ENCODE measurements around the gene FRMD1.

The FRMD1 gene

DNA sequence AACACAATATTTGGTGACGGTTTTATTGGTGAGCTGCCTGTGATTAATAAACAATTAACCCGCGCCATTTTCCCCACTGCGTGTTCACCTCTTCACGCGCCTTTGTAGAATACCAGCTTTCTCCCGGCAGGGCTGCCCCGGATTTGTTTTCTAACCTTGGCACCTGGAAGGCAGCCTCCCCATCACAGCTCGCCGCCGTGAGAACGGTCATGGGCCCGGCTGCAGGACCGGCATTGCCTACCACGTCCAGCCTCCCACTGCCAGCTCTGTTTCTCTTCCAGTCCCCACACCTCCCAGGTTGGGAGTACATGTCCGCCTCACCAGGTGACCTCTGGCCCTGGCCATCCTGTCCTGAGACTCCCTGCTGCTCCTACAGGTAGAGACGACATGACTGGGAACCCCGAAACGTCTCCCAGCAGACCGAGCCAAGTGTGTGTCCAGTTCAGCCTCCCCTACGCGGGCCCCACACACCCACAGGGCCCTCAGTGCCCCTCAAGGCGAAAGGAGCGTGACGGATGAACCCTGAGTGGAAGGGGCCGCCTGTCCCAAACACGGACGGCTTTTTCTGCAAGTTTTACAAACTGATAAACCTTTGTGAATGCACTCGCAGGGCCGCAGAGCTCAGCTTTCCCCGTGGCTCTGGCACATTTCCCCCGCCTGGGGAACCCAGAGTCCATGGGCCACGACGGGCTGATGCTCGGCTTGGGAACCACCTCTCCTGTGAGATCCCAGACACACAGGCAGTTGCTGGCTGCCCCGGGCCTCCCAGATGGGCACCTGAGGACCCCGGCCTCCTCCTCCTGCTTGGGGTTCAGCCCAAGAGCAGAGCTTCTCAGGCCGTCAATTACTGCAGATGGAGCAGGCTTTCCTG lies 25.7 kb downstream of the FRMD1 start:
- no peak for DNase-seq

DNA sequence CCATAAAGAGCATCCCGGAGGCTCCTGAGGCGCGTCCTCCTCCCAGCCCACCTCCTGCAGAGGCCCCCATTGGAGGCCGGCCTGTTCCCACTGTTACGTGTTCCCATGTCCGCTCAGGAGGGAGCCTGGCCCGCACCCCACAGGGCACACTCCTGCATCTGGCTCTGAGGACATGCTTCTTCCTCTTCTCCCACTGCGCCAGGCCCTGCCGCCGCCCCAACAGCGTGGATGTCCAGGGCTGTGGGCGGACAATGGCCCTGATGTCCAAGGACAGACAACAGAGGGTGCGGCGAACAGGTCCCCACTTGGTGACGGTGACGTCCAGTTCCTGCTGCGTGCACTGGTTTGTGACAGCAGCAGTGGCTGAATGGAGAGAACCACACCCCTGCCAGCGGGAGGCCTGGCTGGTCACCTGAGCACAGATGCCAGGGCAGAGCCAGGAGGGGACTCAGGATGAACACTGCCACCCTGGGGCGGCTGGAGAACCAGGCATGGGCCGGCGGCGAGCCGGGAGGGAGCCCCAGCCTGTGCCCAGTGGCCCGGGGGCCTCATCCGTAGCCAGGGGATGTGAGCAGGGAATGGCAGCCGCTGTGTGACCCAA lies 26.6 kb downstream of the FRMD1 start:
- no peak for DNase-seq

DNA sequence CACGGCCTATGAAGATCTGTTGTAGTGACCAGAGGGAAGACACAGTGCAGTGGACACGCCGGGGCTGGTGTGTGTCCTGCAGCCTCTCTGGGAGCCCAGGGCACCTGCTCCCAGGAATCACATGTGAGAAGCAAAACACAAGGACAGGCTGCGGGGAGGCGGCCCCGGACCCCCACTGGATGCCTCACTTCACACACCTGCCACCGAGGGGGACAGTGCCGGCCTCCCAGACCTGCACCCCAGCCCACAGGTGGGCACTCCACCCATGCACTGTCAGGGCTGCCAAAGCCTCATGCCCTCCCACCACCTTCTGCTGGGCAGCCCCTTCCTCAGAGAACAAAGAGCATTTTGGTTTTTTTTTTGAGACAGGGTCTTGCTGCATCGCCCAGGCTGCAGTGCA lies 27.4 kb downstream of the FRMD1 start:
- no peak for DNase-seq

DNA sequence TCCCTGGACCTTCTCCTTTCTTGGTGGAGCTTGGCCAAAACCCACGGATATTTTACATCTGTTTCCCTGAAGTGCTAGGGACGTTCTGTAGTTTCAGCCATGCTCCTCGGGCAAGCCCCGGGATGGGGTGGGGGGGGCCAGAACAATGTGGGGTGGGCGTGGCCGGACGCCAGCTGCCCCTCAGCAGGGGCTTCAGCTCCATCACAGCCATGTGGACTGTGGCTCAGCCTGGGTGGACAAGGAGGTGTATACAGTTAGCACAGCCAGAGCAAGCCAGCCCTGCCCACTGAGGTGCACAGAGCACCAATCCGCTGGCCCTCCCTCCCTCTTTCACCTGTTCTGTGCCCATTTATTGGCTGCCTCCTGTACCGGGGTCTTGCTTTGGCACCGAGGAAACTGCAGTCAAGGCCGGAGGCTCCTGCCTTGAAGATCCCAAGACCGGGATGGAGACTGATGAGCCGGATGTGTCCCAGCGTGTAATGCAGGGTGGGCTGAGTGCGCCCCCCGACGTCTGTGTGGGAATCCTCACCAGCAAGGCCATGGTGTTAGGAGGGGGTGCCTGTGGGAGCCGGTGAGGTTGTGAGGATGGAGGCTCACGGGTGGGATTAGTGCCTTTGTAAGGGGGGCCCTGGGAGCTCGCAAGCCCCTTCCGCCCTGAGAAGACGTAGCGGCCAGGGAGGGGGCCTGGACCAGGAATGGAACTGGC lies 28.0 kb downstream of the FRMD1 start:
- DNase-seq: no peak

GRCh38 chr6:168050225-168050880 lies 28.7 kb downstream of the FRMD1 start:
- DNase-seq: no peak

DNA sequence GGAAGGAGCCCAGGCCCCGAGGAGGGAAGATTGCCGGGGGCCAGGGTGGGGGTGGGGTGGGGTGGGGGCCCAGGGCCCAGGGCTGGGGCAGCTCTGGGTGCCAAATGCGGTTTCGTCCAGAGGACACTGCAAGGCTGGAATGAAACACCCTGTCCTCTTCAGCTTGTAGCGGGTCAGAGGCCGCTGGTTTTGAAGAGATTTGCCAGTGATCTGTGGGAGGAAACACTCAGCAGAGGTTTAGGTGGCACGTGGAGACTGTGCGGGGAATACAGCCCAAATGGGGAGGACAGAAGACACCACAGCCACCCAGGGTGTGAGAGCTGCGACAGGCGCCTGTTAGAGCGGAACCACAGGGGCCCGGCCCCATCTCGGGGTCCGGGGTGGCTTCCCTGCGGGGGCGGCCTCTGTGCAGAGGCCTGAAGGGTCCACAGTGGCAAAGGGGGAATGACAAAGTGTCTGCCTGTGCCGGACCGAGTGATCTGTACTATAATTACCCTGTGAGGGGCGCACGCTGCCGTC lies 29.2 kb downstream of the FRMD1 start:
- DNase-seq: no peak

DNA sequence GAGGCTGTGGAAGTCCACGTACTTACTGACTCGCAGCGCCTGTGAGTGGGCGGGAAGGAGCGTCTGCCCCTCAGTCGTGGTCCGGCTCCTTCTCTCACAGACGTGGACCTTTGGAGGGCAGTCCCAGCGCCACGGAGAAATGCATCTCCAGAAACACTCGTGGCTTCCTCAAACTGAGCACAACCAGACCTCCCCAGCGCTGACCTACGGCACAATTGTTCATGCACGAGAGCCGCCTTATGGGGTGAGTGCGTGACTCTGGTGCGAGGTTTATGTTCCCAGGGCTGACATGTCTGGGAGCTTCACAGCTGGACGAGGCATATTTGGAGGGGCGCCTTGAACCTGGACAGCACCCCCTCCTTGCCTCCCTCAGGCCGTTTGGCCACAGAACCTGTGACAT lies 29.7 kb downstream of the FRMD1 start:
- DNase-seq: no peak

DNA sequence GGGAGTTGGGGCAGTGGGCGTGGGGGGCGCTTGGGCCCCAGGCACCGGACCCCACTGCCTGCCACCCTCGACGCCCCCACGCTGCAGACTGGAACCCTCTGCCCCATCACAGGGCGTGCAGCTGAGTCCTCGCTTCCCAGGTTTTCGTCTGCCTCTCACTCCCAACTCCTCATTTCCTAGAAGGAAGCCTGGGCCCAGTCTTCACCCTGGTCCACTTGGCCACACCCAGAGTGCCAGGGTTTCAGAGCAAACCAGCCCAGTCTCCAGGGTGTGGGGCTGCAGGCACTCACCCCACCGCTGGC lies 30.3 kb downstream of the FRMD1 start:
- DNase-seq: no peak

- no peak for DNase-seq
Observed at GRCh38 chr6:168047841-168048723, 30.9 kb downstream of the FRMD1 start.

DNA sequence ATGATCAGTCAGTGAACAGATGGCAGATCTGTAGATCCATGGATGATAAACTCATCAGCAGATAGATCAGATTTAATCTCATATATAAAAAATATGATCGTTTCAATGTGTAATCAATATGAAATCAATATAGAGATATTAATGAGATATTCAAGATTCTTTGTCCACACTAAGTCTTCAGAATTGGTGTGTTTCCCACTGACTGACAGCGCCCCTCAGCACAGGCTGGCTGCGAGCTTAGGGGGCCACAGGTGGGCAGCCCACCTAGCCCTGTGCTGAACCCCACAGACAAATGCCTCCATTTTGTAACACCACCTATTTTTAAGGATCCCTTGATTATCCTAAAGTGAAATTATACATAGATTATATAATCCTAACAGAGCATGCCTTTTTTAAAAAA lies 32.3 kb downstream of the FRMD1 start:
- DNase-seq: no peak

DNA sequence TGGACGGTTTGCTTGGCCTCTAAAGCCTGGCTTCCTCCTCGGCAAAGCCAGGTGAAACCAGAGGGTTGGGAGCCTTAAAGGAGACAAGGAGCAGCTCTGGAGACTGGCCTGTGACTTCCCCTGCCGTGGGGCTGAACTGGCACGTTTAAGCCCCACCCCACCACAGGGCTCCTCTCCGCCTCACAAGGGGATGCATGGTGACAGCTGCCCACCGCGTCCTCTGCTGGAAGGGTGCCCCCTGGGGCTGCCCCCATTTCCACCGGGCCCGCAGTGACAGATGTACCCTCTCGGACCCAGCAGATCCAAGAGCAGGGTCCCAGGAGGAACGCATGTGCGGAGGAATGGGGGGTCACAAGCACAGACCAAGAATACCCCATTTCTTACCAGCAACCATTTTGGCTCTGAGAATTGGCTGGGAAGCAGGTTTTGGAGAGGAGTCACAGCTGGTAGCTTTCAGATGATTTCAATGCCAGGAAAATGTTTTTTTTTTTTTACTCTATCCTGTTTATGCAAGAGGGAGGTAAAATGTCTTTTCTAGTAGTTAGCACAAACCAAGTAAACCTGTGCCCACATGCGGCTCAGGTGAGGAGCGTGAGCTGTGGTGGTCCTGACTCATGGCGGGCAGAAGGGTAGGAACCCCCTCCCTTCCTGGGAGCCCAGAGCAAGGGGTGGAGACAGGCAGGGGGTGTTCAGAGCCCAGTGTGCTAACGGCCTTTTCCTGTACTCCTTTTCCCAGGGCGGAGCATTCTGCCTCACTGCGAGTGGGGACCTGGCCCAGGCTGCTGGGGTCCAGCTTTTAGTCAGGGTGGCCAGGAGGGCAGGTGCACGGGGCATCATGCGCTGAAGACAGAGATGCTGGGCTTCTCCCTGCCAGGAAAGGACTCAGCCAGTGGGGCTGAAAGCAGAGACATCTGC lies 33.0 kb downstream of the FRMD1 start:
- no peak for DNase-seq

DNA sequence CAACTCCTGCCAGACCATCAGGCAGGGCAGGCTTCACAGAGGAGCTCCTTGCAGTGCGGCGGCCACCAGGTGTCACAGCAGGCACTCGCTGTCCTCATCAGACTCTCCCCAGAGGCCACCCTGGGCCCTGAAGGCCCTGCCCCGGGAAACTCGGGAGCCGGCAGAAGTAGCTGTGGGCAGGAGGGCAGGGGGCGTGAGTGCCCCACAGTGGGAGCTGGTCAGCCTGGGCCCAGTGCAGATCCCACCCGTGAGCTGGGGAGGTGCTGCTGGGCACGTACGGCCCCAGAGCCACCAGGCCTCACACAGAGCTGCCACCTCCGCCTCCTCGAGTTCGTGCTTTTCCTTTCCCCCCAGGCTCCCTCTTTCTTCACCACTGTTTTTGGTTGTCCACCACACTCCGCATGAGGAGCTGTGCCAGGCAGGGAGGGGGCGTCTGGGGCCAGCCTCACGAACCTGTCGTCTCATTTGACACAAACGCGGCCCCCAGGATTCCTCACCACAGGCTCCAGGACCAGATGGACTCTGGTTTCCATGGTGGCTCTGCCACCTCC lies 33.8 kb downstream of the FRMD1 start:
- DNase-seq: no peak

GRCh38 chr6:168044521-168045130 lies 34.4 kb downstream of the FRMD1 start:
- DNase-seq: no peak

DNA sequence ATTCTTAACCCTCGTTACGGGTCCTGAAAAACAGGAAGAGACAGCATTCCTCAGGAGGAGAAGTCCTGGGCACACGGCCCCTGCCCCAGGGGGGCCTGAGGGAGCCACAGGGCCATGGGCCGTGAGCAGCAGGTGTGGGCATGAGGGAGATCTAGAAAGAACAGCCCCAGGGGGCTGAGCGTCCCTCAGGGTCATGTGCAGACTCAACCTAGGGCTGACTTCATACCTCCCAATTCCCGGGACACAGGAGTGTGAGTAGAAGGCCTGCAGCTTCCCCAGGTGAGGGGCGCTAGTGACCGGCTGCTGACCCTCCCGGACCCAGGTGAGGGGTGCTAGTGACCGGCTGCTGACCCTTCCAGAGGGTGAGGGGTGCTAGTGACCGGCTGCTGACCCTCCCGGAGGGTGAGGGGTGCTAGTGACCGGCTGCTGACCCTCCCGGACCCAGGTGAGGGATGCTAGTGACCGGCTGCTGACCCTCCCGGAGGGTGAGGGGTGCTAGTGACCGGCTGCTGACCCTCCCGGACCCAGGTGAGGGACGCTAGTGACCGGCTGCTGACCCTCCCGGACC lies 35.1 kb downstream of the FRMD1 start:
- DNase-seq: no peak

DNA sequence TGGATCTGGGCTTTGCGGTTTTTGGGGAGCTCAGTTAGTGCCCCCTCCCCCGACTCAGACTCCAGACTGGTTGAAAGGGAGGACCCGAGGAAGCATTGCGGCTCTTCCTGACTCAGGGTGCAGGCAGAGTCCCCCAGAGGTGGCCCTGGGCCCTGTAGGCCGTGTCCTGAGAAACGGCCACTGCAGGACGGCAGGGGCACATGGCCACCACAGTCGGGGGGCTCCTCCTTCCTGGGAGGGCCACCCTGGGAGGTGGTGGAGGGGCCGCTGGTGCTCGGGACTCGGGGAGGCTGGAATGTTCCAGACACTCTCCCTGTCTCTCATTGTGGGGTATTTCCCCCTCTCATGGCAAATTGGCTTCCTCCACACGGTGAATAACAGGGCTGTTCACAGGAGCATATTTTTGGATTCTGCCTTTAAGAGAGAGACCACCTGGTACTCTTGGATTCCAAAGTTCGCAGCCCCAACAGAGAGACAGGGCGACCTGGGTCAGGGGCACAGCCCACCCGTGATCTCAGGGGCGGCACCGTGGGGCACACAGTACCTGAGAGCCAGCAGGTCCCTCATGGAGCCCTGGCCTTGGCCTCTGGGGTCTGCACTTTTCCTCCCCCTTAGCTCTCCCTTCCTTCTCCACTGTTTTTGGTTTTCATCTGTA lies 35.7 kb downstream of the FRMD1 start:
- DNase-seq: no peak

- no peak for DNase-seq
Observed at GRCh38 chr6:168042426-168043192, 36.4 kb downstream of the FRMD1 start.

DNA sequence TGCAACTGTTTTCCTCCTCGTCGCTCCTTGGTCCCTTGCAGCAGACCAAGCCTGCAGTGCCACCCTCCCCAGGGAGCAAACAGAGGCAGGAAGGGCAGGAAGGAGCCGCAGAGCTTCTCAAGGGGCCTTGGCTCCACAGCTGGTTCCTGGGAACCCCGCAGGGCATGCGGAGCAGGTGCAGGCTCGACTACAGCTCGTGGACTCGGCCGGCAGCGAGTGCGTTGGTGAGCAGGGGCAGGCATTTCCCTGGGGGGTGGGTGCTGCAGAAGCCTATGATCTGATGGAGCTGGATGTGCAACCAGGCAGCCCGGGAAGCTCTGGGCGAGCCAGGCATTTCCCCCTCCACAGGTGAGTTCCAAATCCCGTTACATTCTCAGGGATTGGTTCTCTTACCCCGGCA lies 37.1 kb downstream of the FRMD1 start:
- no peak for DNase-seq

DNA sequence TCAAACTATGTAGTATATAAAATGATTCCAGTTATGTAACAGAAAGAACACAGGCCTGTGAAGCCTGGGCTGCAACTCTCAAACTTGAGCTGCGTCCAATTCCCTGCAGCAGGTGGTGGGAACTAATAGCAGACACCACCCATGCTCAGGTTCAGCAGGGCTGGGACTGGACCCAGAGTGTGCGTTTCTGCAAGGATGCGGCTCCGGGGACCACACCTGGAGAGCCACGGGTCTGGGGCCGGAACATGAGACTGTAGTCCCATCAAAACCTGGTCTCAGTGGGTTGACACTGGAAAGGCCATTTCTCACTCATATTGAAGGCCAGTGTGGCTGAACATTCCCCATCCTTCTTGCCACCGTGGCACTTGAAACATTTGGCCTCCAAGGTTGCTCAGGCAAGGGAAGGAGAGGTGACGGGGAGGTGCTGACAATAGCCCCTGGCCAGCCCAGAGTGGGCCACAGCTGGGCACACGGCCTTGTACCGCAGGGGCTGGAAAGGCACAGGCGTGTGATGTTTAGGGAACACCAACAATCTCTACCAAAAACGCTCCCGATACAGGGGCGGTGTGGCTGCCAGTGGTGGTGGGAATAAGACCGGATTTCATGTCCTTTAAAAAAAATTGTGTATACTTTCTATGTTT lies 38.0 kb downstream of the FRMD1 start:
- DNase-seq: no peak

All from activated naive CD4-positive, alpha-beta T cell (primary cell).